CD4-positive, alpha-beta memory T cell (primary cell): Measurements from ENCODE around the gene GLI1. TPM values are rescaled to one million over a fixed set of nuclear protein-coding genes. Genes with fewer than 3 reads are reported as not detected.
A peak's percentile ranks its signal among the peaks of the same experiment; 100 is the strongest.
"Not testable (repeated sequence)": the region's sequence is repeated elsewhere in the genome, so short reads cannot be mapped to it uniquely, and the experiment has no call there.

Source experiments
- CTCF ChIA-PET: fragments of 350-600 bp; sonication (Branson Sonifier 250); formaldehyde crosslinking; loops from one replicate; lab custom pipeline; 2021; ENCODE audit warnings: inconsistent platforms; ENCODE audit not compliant: partially characterized antibody; lab: Charles Lee
- POLR2A ChIA-PET: fragments of 350-600 bp; sonication (Branson Sonifier 250); formaldehyde crosslinking; loops from one replicate; lab custom pipeline; 2021; ENCODE audit not compliant: partially characterized antibody; lab: Charles Lee
- DNase-seq, 5 donors: peaks; one replicate each; pipeline versions ENCODE4 v3.0.0 to v3.0.0-alpha.2; 2020 to 2022; ENCODE audit warnings: mixed read lengths in 1 of 5
- H3K27ac ChIP-seq: one replicate; pipeline ENCODE4 v1.7.0; 2013; ENCODE audit warnings: low read depth, low read length
- H3K27me3 ChIP-seq: 2 replicates; pipeline ENCODE4 v1.7.0; 2013; ENCODE audit warnings: mild to moderate bottlenecking, low read length, moderate library complexity; ENCODE audit not compliant: insufficient read depth
- H3K36me3 ChIP-seq: 2 replicates; pipeline ENCODE4 v1.7.0; 2013; ENCODE audit warnings: mild to moderate bottlenecking, low read length, moderate library complexity; ENCODE audit not compliant: insufficient read depth
- H3K4me1 ChIP-seq: 2 replicates; pipeline ENCODE4 v1.7.0; 2013; ENCODE audit warnings: mild to moderate bottlenecking, low read length, moderate library complexity; ENCODE audit not compliant: insufficient read depth
- H3K4me3 ChIP-seq, 2 donors: one replicate each; pipeline ENCODE4 v1.7.0; 2013; ENCODE audit warnings: low read length in 2 of 2, mild to moderate bottlenecking in 1 of 2
- H3K9me3 ChIP-seq, 2 donors: one replicate each; pipeline ENCODE4 v1.7.0; 2013; ENCODE audit warnings: low read length in 2 of 2, control low read depth in 1 of 2; ENCODE audit not compliant: control insufficient read depth in 1 of 2
- H3K27ac Mint-ChIP-seq, 7 donors: one replicate each; pipeline ENCODE4 v1.8.0; 2020 to 2021; ENCODE audit warnings: mixed read lengths in 7 of 7, mild to moderate bottlenecking in 6 of 7, inconsistent platforms in 3 of 7, moderate library complexity in 3 of 7
- H3K27me3 Mint-ChIP-seq, 2 donors: one replicate each; pipeline ENCODE4 v1.8.0; 2020 to 2021; ENCODE audit warnings: mixed read lengths in 2 of 2
- H3K36me3 Mint-ChIP-seq, 2 donors: one replicate each; pipeline ENCODE4 v1.8.0; 2020 to 2021; ENCODE audit warnings: mixed read lengths in 2 of 2, inconsistent platforms in 1 of 2, mild to moderate bottlenecking in 1 of 2
- H3K4me1 Mint-ChIP-seq, 4 donors: one replicate each; pipeline ENCODE4 v1.8.0; 2020 to 2021; ENCODE audit warnings: mixed read lengths in 4 of 4, mild to moderate bottlenecking in 1 of 4
- H3K4me3 Mint-ChIP-seq, 8 donors: one replicate each; pipeline ENCODE4 v1.8.0; 2020 to 2021; ENCODE audit warnings: mixed read lengths in 8 of 8, mild to moderate bottlenecking in 7 of 8, moderate library complexity in 6 of 8, inconsistent platforms in 3 of 8
- H3K9me3 Mint-ChIP-seq, 8 donors: one replicate each; pipeline ENCODE4 v1.8.0; 2020 to 2021; ENCODE audit warnings: mixed read lengths in 8 of 8, mild to moderate bottlenecking in 5 of 8, inconsistent platforms in 3 of 8, moderate library complexity in 1 of 8
- intact Hi-C: fragments of 100-400 bp; cut with micrococcal nuclease; formaldehyde crosslinking; loops from one replicate; pipeline ENCODE4 v1.15.1; 2023
- polyA plus RNA-seq, 2 donors: library from polyadenylated mRNA; unstranded; fragments of 300-500 nt; fragmentation: Illumina TruSeq; gene quantifications; one replicate each; pipeline ENCODE4 v1.2.3, GENCODE V29; 2021
- total RNA-seq, 2 experiments: library from RNA; stranded (reverse); gene quantifications; one replicate each; pipeline ENCODE4 v1.2.3, GENCODE V29; 2021

Gene GLI1
- total and polyA plus RNA-seq, 4 experiments from 2014 or later: 0.30 to 0.35 TPM; not detected in 2

GRCh38 chr12:57439762-57440266 is 19.8 kb upstream of the GLI1 start:
- Histone ChIP-seq H3K27ac (no peak overlapping the region), H3K4me3 (no peak overlapping the region), H3K27me3 (no peaks in the 10 kb centered on the region), H3K4me1 (no peaks in the 10 kb centered on the region), H3K9me3 (no peaks in the 10 kb centered on the region), H3K36me3 (no peaks in the 10 kb centered on the region)
- Mint-ChIP-seq H3K4me3 (no peak overlapping the region), H3K36me3 (peaks cover 6 to 7% of the 10 kb centered on the region in 2 donors), H3K9me3 (peaks cover 1 to 16% (median 10%) of the 10 kb centered on the region in 8 donors), H3K27ac (peak overlapping the region in 1 of 7 donors; percentile 29), H3K27me3 (peaks cover 3 to 9% of the 10 kb centered on the region in 2 donors), H3K4me1 (peaks cover 1 to 5% (median 4%) of the 10 kb centered on the region in 4 donors)
- POLR2A ChIA-PET: no interaction called here
- intact Hi-C loops: no loop called here
- CTCF ChIA-PET: interaction anchor here (1.2 kb wide), 1 partner anchor 16 kb away, joined by 3 read pairs; the partner anchor contains the start of gene INHBE
- no peak for DNase-seq

DNA sequence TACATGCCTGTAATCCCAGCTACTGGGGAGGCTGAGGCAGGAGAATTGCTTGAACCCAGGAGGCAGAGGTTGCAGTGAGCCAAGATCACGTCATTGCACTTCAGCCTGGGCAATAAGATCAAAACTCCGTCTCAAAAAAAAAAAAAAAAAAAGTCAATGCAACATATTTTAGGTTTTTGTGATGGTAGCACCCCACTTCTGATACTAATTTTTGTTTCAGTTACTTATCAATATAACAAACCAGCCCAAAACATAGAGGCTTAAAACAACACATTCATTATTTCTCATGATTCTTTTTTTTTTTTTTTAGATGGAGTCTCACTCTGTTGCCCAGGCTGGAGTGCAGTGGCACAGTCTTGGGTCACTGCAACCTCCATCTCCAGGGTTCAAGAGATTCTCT is 18.2 kb upstream of the GLI1 start:
- DNase-seq, H3K4me1 ChIP-seq, H3K27ac ChIP-seq, H3K27me3 ChIP-seq, H3K36me3 ChIP-seq, POLR2A ChIA-PET, H3K9me3 ChIP-seq, H3K36me3 Mint-ChIP-seq, H3K4me3 Mint-ChIP-seq, H3K27me3 Mint-ChIP-seq, H3K4me3 ChIP-seq, H3K4me1 Mint-ChIP-seq, intact Hi-C loops, CTCF ChIA-PET: not testable (repeated sequence)
- peaks cover 1 to 16% (median 10%) of the 10 kb centered on the region in 8 donors for H3K9me3 Mint-ChIP-seq
- H3K27ac Mint-ChIP-seq: peak overlapping the region in 1 of 7 donors; percentile 65

- H3K4me1 Mint-ChIP-seq: peaks cover 0 to 2% (median 0%) of the 10 kb centered on the region in 4 donors
- no peaks in the 10 kb centered on the region for H3K9me3 ChIP-seq
- no peak overlapping the region for H3K27ac ChIP-seq
- peaks cover 1 to 16% (median 10%) of the 10 kb centered on the region in 8 donors for H3K9me3 Mint-ChIP-seq
- intact Hi-C loops: no loop called here
- POLR2A ChIA-PET: no interaction called here
- no peak for DNase-seq
- peaks cover 6 to 7% of the 10 kb centered on the region in 2 donors for H3K36me3 Mint-ChIP-seq
- no peaks in the 10 kb centered on the region for H3K27me3 ChIP-seq
- no peak overlapping the region for H3K4me3 Mint-ChIP-seq
- peaks cover 5 to 9% of the 10 kb centered on the region in 2 donors for H3K27me3 Mint-ChIP-seq
- H3K4me3 ChIP-seq: no peak overlapping the region
- CTCF ChIA-PET: interaction anchor here (0.9 to 1.3 kb wide), 2 partner anchors 9 to 14 kb away, joined by 3 to 4 read pairs; no protein-coding TSS in a partner anchor
- no peaks in the 10 kb centered on the region for H3K36me3 ChIP-seq
- H3K27ac Mint-ChIP-seq: peak overlapping the region in 1 of 7 donors; percentile 65
- no peaks in the 10 kb centered on the region for H3K4me1 ChIP-seq
Measured at GRCh38 chr12:57441846-57442427, 17.6 kb upstream of the GLI1 start.

- H3K4me1 Mint-ChIP-seq, H3K9me3 ChIP-seq, POLR2A ChIA-PET, H3K27ac ChIP-seq, DNase-seq, H3K36me3 ChIP-seq, H3K4me1 ChIP-seq, H3K27me3 ChIP-seq, H3K4me3 Mint-ChIP-seq, H3K27ac Mint-ChIP-seq, H3K36me3 Mint-ChIP-seq, intact Hi-C loops, H3K27me3 Mint-ChIP-seq, H3K4me3 ChIP-seq: not testable (repeated sequence)
- H3K9me3 Mint-ChIP-seq: peaks cover 1 to 16% (median 10%) of the 10 kb centered on the region in 8 donors
- CTCF ChIA-PET: interaction anchor here (1.3 to 8.3 kb wide), 3 partner anchors 11 to 18 kb away, joined by 3 to 43 read pairs (median 7); partner anchors contain the start of genes GLI1 and INHBE
Measured at GRCh38 chr12:57444337-57444736, 15.2 kb upstream of the GLI1 start.

GRCh38 chr12:57444744-57445143 is 14.8 kb upstream of the GLI1 start:
- DNase-seq: no peak
- CTCF ChIA-PET: interaction anchor here (1.3 to 8.3 kb wide), 3 partner anchors 11 to 17 kb away, joined by 3 to 43 read pairs (median 7); partner anchors contain the start of genes GLI1 and INHBE
- Mint-ChIP-seq H3K4me3 (no peak overlapping the region), H3K9me3 (peaks cover 1 to 16% (median 10%) of the 10 kb centered on the region in 8 donors), H3K27ac (peak overlapping the region in 1 of 7 donors; percentile 18), H3K4me1 (peaks cover 0 to 2% (median 0%) of the 10 kb centered on the region in 4 donors), H3K36me3 (peaks cover 6 to 7% of the 10 kb centered on the region in 2 donors), H3K27me3 (peaks cover 5 to 7% of the 10 kb centered on the region in 2 donors)
- no peak overlapping the region for H3K4me3 ChIP-seq
- H3K27me3 ChIP-seq: no peaks in the 10 kb centered on the region
- H3K27ac ChIP-seq: no peak overlapping the region
- no peaks in the 10 kb centered on the region for H3K36me3 ChIP-seq
- POLR2A ChIA-PET: no interaction called here
- intact Hi-C loops: no loop called here
- H3K9me3 ChIP-seq: no peaks in the 10 kb centered on the region
- no peaks in the 10 kb centered on the region for H3K4me1 ChIP-seq

DNA sequence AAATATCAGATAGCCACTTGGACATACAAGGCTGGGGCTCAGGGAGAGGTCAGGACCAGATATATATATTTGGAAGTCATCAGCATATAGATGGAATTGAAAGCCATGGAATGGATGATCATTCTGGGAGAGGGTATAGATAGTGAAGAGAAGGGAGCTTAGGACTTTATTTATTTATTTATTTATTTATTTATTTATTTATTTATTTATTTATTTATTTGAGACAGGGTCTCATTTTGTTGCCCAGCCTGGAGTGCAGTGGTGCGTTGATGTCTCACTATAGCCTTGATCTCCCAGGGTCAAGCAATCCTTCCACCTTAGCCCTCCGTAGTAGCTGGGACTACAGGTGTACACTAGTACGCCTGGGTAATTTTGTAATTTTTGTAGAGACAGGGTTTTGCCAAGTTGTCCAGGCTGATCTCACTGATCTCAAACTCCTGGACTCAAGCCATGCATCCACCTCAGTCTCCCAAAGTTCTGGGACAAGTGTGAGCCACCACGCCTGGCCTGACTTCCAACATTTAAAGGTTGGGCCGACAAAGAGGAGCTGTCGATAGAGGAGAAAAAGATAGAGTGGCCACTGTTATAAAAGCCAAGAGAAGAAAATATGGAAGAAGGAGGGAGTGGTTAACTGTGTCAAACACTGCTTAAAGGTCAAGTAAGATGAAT is 13.2 kb upstream of the GLI1 start:
- Histone ChIP-seq H3K4me3 (no peak overlapping the region), H3K27me3 (no peaks in the 10 kb centered on the region), H3K9me3 (no peaks in the 10 kb centered on the region), H3K36me3 (no peaks in the 10 kb centered on the region), H3K4me1 (no peaks in the 10 kb centered on the region), H3K27ac (no peak overlapping the region)
- POLR2A ChIA-PET: no interaction called here
- peaks cover 1 to 12% (median 8%) of the 10 kb centered on the region in 8 donors for H3K9me3 Mint-ChIP-seq
- CTCF ChIA-PET: interaction anchor here (8.3 kb wide), 1 partner anchor 12 kb away, joined by 43 read pairs; the partner anchor contains the start of gene GLI1
- DNase-seq: no peak
- H3K4me3 Mint-ChIP-seq: no peak overlapping the region
- intact Hi-C loops: no loop called here
- H3K27ac Mint-ChIP-seq: no peak overlapping the region
- peaks cover 4 to 6% of the 10 kb centered on the region in 2 donors for H3K36me3 Mint-ChIP-seq
- H3K4me1 Mint-ChIP-seq: peaks cover 0 to 2% (median 0%) of the 10 kb centered on the region in 4 donors
- peaks cover 4 to 5% of the 10 kb centered on the region in 2 donors for H3K27me3 Mint-ChIP-seq

DNA sequence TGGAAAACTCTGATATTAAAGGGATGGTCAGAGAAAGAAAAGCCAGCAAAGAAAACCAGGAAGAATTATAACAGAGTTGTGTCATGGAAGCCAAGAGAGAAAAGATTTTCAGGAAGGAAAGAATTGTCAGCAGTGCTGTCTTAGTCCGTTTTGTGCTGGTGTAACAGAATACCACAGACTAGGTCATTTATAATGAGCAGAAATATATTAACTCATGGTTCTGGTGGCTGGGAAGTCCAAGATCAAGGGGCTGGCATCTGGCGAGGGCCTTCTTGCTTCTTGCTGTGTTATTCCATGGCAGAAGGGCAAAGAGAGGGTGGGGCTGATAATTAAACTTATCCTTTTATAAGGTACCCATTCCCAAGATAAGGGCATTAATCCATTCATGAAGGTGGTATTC is 10.9 kb upstream of the GLI1 start:
- Histone ChIP-seq H3K27ac (no peak overlapping the region), H3K27me3 (no peaks in the 10 kb centered on the region), H3K4me3 (no peak overlapping the region), H3K36me3 (no peaks in the 10 kb centered on the region), H3K9me3 (no peaks in the 10 kb centered on the region), H3K4me1 (no peaks in the 10 kb centered on the region)
- H3K27ac Mint-ChIP-seq: no peak overlapping the region
- H3K36me3 Mint-ChIP-seq: no peaks in the 10 kb centered on the region
- ChIA-PET POLR2A (no interaction called here), CTCF (interaction anchor here (1.9 to 8.3 kb wide), 2 partner anchors 10 to 14 kb away, joined by 4 to 43 read pairs; partner anchors contain the start of gene GLI1)
- DNase-seq: no peak
- H3K9me3 Mint-ChIP-seq: no peaks in the 10 kb centered on the region
- H3K4me3 Mint-ChIP-seq: no peak overlapping the region
- intact Hi-C loops: no loop called here
- peaks cover 2 to 3% of the 10 kb centered on the region in 2 donors for H3K27me3 Mint-ChIP-seq
- H3K4me1 Mint-ChIP-seq: peaks cover 0 to 2% (median 0%) of the 10 kb centered on the region in 4 donors
